GM18526 (cell line): ENCODE data around the gene BOC.

Experiments used
- POLR2A ChIP-seq: IDR thresholded peaks from 3 replicates; pipeline ENCODE4 v1.6.1; 2011; ENCODE audit not compliant: insufficient read length; ENCODE audit errors: extremely low read depth

BOC gene

DNA sequence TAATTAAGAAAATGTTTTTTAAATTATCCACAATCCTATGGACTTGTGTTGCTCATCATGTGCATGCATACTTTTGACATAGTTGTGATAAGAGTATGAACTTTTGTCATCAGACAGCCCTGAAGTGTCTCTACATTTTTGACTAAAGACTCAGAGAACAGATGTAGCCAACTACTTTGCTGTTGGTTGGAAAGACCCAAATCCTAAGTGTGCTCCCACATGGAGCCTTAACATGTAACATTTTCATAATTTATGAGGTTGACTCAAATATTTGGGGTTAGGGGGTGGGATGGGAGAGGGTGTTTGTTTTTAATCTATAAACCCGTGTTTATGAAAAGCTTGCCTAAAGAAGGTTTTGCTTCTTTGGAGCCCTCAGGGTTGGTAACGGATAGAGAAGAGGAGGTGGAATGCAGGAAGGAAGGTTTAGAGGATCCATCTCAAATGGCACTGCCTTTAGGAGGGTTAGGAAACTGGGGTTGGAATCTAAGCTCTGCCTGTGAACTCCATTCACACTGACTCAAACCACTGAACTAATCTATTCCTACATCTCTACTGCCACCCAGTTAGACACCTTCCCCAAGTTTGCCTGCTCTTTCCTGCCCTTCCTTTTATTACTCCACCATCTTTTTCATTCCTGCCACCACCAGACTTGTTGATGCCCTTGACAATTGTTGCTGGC is 3.7 kb downstream of the BOC start:
- no peak for TF ChIP-seq POLR2A

GRCh38 chr3:113216393-113216792 is 5.0 kb downstream of the BOC start:
- TF ChIP-seq POLR2A, result no peak

DNA sequence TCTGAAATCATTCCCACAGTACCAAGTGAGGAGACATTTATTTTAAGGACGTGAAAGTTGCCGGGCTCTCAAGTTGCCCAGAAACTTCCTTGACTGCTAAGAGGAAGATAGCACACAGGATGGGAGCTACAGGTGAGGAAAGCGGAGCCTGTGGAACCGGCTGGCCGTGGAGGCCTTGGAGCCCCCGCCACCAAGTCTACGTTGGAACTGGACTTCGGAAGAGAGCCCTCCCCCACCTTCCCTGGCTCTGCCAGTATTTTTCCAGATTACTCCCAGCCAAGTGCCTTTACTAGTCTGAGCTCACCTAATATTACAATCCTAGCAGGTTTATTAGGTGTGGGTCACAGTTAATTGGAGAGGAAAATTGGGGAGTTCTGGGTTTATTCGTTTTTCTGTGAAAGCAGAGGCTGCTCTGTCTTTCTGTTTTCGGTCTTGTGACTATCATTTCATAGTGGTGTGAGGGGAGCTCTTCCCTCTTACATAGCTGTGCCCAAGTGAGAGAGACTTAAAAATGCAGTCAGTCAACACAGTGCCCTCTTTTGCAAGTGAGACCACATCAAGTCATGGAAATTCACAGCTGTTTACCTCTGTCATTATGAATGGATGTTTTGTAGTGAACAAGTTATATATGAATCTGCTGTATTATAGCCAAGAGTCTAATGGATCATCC is 6.8 kb downstream of the BOC start:
- TF ChIP-seq POLR2A, result no peak

DNA sequence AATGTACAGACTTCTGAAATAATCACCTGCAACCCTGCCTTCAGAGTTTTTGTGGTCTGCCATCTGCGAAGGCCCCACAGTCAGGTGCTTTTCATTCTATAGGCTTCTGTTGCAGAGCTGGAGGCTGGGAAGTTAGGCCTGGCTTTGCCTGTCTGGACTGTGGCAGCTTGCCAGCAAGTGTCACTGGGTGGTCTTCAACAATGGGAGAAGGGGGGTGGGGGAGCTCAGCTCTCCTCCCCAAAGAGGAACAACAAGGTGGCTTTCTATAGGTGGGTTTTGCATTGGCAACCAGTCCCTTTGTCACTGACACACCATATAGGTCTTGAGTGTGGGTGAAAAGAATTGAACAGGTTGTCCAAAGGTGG is 7.3 kb downstream of the BOC start:
- TF ChIP-seq POLR2A, result no peak

- TF ChIP-seq POLR2A, result no peak
Observed at GRCh38 chr3:113219605-113220300, 8.4 kb downstream of the BOC start.

- TF ChIP-seq POLR2A, result no peak
Observed at GRCh38 chr3:113220721-113221120, 9.4 kb downstream of the BOC start.

DNA sequence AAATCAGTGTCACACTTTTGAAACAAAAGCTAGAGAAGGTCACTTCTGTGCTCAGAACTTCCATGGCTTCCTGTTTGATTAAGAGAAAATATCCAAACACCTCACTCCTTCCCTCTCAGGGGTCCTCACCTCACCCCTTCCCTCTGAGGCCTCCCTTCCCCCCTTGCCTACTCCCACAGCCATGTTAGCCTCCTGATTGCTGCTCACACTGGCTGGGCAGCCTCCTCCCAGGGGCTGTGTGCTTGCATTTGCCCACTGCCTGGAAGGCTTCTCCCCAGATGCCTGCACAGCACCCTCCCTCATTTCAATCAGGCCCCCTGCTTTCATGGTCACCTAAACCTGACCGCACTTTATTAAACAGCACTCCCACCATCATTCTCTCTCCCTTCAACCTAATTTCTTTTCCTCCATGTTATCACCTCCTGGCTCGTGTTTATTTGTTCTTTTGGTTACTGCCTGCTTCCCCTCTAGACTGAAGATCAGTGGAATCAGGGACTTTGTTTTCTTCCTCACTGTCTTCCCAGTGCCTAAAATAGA is 10.4 kb downstream of the BOC start:
- TF ChIP-seq POLR2A, result no peak

DNA sequence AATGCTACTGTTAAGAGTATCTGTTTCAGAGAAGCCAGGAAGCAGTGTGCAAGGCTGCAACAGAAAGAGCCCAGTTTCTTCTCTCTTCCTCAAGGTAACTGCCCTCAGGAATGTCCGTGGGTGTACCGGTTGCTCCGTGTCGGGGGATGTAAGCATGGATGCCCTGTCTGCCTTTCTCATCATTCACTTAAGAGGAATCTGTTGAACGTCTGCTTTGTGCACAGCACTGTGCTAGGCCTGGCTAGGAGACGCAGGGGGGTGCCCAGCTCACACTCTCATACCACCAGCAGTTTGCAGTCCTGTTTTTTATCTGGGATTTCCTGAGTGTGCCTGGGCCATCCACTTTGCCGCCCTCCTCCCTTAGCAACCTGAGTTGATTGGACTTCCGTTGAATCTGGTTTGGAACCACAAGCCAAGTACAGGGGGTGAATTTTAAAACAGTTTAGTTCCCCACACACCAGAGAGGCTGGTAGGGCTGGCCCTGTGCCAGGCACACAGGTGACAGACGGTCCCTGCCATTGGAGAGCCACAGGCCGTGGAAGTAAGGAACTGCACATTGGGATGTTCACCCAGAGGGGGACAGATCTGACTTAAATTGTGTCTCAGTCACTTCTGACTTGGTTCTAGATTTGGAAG is 11.2 kb downstream of the BOC start:
- no peak for TF ChIP-seq POLR2A

- no peak for TF ChIP-seq POLR2A
Observed at GRCh38 chr3:113223475-113224281, 12.3 kb downstream of the BOC start.

DNA sequence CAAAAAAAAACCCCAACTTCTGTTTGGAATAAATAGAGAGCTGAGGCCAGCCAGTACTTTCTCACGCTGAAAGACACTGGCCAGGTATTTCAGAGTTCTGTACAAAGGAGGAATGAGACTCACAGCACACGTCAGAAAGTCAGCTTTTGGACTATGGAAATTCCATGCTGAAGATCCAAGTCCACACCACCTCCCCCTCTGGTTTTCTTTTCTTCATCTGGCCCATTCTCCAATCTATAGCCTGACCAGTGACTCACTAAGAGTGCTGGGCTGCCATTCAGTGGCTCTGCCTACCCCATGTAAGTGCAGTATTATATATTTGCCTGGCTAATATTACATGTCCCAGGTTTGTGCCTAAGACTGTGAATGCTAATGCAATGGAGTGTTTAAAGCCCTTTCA is 13.9 kb downstream of the BOC start:
- TF ChIP-seq POLR2A, result no peak

DNA sequence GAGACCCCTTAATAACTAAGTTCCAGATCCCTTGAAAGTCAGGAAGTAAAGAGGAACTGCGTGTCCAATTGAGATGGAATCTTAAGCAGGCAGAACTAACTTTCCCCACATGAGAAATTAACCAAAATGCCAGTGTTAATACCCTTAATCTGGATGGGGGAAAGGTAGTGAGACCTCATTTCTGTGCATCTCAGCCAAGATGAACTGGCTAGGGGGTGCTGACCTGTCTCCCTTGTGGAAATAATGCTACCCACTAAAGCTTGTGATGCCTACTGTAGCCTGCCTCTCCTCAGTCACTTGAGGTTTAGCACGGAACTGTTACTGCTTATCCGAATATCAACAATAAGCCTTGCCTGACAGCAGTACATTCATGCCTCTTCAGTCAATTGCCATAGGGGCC is 15.1 kb downstream of the BOC start:
- no peak for TF ChIP-seq POLR2A

DNA sequence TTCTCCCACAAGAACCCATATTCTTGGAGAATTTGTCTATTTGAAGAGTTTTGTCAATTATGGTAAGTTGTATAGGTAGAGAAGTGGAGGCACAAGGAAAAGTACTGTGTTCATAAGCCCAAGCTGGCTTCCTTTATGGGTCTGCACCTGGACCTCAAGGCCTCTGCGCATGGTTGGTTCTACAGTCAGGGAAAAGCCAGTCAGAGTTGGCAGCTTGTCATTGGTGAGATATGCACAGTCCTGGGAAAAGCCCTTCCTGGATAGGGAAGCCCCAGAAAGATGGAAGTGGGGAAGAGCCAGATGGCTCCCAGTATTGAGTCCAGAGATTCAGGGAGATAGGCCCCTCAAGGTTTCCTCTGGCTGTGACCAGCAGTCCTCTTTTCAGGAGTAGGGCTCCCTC is 15.8 kb downstream of the BOC start:
- TF ChIP-seq POLR2A, result no peak

DNA sequence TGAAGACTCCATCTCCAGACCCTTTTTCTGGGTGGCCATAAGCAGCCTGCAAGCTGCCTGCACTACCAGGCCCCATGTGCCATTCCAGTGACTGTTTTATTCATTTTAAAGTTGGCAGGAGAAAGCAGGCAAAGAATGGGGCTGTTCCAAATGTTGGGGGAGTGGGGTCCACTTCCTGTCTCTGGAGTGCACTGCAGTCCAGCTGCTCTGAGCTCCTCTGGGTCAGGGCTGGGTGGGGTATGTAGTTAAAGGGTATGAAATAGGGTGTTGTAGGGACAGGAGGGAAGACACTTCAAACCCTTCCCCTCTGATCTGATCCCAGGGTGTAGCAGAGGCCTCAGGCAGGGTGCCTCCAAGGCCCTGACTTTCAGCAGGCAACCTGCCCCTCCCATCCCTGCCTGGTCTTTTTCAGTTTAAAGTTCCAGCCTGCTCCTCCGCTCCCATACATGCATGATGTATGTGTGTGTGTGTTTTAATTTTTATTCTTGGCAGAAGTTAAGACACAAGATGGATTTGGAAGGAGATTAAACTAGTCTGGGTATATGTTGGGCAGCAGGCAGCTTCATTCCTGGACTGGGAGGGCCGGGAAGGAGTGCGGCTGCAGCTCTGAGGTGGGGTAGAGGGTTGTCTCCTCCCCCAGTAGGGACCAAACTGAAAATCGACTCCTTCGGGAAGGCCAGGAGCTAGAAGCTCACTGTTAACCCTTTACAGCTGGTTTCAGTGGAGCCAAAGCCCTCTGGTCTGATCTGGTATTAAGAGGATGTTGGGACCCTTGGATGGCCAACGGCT is 17.3 kb downstream of the BOC start:
- no peak for TF ChIP-seq POLR2A

GRCh38 chr3:113231391-113231790 is 20.0 kb downstream of the BOC start:
- no peak for TF ChIP-seq POLR2A
